ENCODE data around the gene CFAP69. TPM values are rescaled to one million over a fixed set of nuclear protein-coding genes. Genes with fewer than 3 reads are reported as not detected.
A peak's percentile ranks its signal among the peaks of the same experiment; 100 is the strongest.
"Not testable (repeated sequence)": the region's sequence is repeated elsewhere in the genome, so short reads cannot be mapped to it uniquely, and the experiment has no call there.

The CFAP69 gene
- total RNA-seq, 1 donor = 5.4 TPM

- peak overlapping the region; percentile 100 for H2AFZ ChIP-seq (ENCODE audit: low read length)
- peak overlapping the region; percentile 99 for H3K4me2 ChIP-seq (ENCODE audit: insufficient read depth, low read length)
- no peaks in the 10 kb centered on the region for H3K36me3 ChIP-seq (ENCODE audit: insufficient read depth, low read length)
- peaks cover 9% of the 10 kb centered on the region for H3K4me1 ChIP-seq (ENCODE audit: insufficient read depth, low read length)
- no peak for DNase-seq (ENCODE audit: insufficient read length, low spot score, missing footprints)
- TF ChIP-seq, protein P1, sequence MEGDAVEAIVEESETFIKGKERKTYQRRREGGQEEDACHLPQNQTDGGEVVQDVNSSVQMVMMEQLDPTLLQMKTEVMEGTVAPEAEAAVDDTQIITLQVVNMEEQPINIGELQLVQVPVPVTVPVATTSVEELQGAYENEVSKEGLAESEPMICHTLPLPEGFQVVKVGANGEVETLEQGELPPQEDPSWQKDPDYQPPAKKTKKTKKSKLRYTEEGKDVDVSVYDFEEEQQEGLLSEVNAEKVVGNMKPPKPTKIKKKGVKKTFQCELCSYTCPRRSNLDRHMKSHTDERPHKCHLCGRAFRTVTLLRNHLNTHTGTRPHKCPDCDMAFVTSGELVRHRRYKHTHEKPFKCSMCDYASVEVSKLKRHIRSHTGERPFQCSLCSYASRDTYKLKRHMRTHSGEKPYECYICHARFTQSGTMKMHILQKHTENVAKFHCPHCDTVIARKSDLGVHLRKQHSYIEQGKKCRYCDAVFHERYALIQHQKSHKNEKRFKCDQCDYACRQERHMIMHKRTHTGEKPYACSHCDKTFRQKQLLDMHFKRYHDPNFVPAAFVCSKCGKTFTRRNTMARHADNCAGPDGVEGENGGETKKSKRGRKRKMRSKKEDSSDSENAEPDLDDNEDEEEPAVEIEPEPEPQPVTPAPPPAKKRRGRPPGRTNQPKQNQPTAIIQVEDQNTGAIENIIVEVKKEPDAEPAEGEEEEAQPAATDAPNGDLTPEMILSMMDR (IDR thresholded peaks at IDR 0.05; ENCODE audit: extremely low read depth, low read depth, low read length) = no peak
- H3K79me2 ChIP-seq (ENCODE audit: insufficient read depth, low read length) = peaks cover 43% of the 10 kb centered on the region
- H3K9me3 ChIP-seq (ENCODE audit: low read depth, low read length) = no peaks in the 10 kb centered on the region
- H3K4me3 ChIP-seq (ENCODE audit: insufficient read depth, low read length) = peak overlapping the region; percentile 91
- no peaks in the 10 kb centered on the region for H3K27me3 ChIP-seq (ENCODE audit: insufficient read depth, low read length)
- peak overlapping the region; percentile 96 for H3K27ac ChIP-seq (ENCODE audit: low read depth, low read length)
- no peaks in the 10 kb centered on the region for H4K20me1 ChIP-seq (ENCODE audit: insufficient read depth, low read length)
Observed at GRCh38 chr7:90345595-90346335, 100.8 kb downstream of the CFAP69 start.

- no peaks in the 10 kb centered on the region for H3K36me3 ChIP-seq (ENCODE audit: insufficient read depth, low read length)
- peaks cover 9% of the 10 kb centered on the region for H3K4me1 ChIP-seq (ENCODE audit: insufficient read depth, low read length)
- peak within 1 kb of the TSS; percentile 99 for H3K4me2 ChIP-seq (ENCODE audit: insufficient read depth, low read length)
- no peaks in the 10 kb centered on the region for H4K20me1 ChIP-seq (ENCODE audit: insufficient read depth, low read length)
- TF ChIP-seq, protein P1 (IDR thresholded peaks at IDR 0.05; ENCODE audit: extremely low read depth, low read depth, low read length) = peak; percentile 71
- peaks cover 49% of the 10 kb centered on the region for H3K79me2 ChIP-seq (ENCODE audit: insufficient read depth, low read length)
- peak within 1 kb of the TSS; percentile 91 for H3K4me3 ChIP-seq (ENCODE audit: insufficient read depth, low read length)
- peak within 1 kb of the TSS; percentile 96 for H3K27ac ChIP-seq (ENCODE audit: low read depth, low read length)
- H3K9me3 ChIP-seq (ENCODE audit: low read depth, low read length) = no peaks in the 10 kb centered on the region
- H2AFZ ChIP-seq (ENCODE audit: low read length) = peak within 1 kb of the TSS; percentile 100
- no peaks in the 10 kb centered on the region for H3K27me3 ChIP-seq (ENCODE audit: insufficient read depth, low read length)
- peak; percentile 95 for DNase-seq (ENCODE audit: insufficient read length, low spot score, missing footprints)
Observed at GRCh38 chr7:90346336-90347125, 101.6 kb downstream of the CFAP69 start, which contains the start of gene GTPBP10. Gene GTPBP10, plus strand, starts transcription at chr7:90346716. Its CDS starts 26 bp downstream, at chr7:90346742.

GRCh38 chr7:90347759-90348158 is 102.8 kb downstream of the CFAP69 start:
- H4K20me1 ChIP-seq (ENCODE audit: insufficient read depth, low read length) = no peaks in the 10 kb centered on the region
- peak overlapping the region; percentile 99 for H3K4me2 ChIP-seq (ENCODE audit: insufficient read depth, low read length)
- no peaks in the 10 kb centered on the region for H3K36me3 ChIP-seq (ENCODE audit: insufficient read depth, low read length)
- H3K4me3 ChIP-seq (ENCODE audit: insufficient read depth, low read length) = peak overlapping the region; percentile 91
- no peaks in the 10 kb centered on the region for H3K27me3 ChIP-seq (ENCODE audit: insufficient read depth, low read length)
- DNase-seq (ENCODE audit: insufficient read length, low spot score, missing footprints) = no peak
- H3K4me1 ChIP-seq (ENCODE audit: insufficient read depth, low read length) = peaks cover 9% of the 10 kb centered on the region
- H3K27ac ChIP-seq (ENCODE audit: low read depth, low read length) = no peak overlapping the region
- H2AFZ ChIP-seq (ENCODE audit: low read length) = no peak overlapping the region
- no peaks in the 10 kb centered on the region for H3K9me3 ChIP-seq (ENCODE audit: low read depth, low read length)
- H3K79me2 ChIP-seq (ENCODE audit: insufficient read depth, low read length) = peaks cover 57% of the 10 kb centered on the region
- TF ChIP-seq, protein P1 (IDR thresholded peaks at IDR 0.05; ENCODE audit: extremely low read depth, low read depth, low read length) = no peak

DNA sequence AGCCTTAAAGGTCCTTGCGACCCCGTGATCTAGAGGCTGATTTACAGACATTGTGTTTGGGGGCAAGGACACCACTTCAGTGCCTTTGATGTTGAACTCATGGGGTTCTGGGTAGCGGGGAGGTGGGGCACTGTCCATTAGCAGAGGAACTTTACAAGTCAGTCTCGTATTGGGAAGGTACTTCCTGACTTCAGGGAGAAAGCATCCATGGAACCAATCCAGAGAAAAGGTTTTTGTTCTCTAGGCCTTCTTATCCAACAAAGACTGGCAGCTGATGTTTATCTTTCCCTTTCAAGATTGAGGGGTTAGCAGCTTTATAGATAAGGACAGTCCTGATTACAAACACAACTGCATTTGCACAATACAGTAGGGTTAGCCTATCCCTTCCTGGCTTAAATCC is 104.3 kb downstream of the CFAP69 start:
- Histone ChIP-seq H3K27me3 (ENCODE audit: insufficient read depth, low read length) (no peaks in the 10 kb centered on the region), H2AFZ (ENCODE audit: low read length) (no peak overlapping the region), H3K79me2 (ENCODE audit: insufficient read depth, low read length) (peaks cover 65% of the 10 kb centered on the region)

DNA sequence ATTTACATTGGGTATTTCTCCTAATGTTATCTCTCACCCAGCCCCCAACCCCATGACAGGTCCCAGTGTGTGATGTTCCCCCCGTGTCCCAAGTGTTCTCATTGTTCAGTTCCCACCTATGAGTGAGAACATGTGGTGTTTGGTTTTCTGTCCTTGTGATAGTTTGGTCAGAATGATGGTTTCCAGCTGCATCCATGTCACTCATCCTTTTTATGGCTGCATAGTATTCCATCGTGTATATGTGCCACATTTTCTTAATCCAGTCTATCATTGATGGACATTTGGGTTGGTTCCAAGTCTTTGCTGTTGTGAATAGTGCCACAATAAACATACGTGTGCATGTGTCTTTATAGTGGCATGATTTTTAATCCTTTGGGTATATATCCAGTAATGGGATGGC is 105.1 kb downstream of the CFAP69 start:
- H3K27ac ChIP-seq (ENCODE audit: low read depth, low read length); H3K4me1 ChIP-seq (ENCODE audit: insufficient read depth, low read length); H2AFZ ChIP-seq (ENCODE audit: low read length); H3K9me3 ChIP-seq (ENCODE audit: low read depth, low read length); H3K27me3 ChIP-seq (ENCODE audit: insufficient read depth, low read length); H3K4me2 ChIP-seq (ENCODE audit: insufficient read depth, low read length); H3K4me3 ChIP-seq (ENCODE audit: insufficient read depth, low read length); DNase-seq (ENCODE audit: insufficient read length, low spot score, missing footprints); H3K36me3 ChIP-seq (ENCODE audit: insufficient read depth, low read length); H4K20me1 ChIP-seq (ENCODE audit: insufficient read depth, low read length): not testable (repeated sequence)
- H3K79me2 ChIP-seq (ENCODE audit: insufficient read depth, low read length) = peaks cover 65% of the 10 kb centered on the region

More for the DNA sequence above, 104.3 kb downstream of the CFAP69 start:
- Histone ChIP-seq H3K27ac (ENCODE audit: low read depth, low read length) (no peak overlapping the region), H3K36me3 (ENCODE audit: insufficient read depth, low read length) (no peaks in the 10 kb centered on the region), H4K20me1 (ENCODE audit: insufficient read depth, low read length) (no peaks in the 10 kb centered on the region), H3K4me1 (ENCODE audit: insufficient read depth, low read length) (peaks cover 9% of the 10 kb centered on the region), H3K4me2 (ENCODE audit: insufficient read depth, low read length) (no peak overlapping the region), H3K9me3 (ENCODE audit: low read depth, low read length) (no peaks in the 10 kb centered on the region), H3K4me3 (ENCODE audit: insufficient read depth, low read length) (no peak overlapping the region)
- no peak for DNase-seq (ENCODE audit: insufficient read length, low spot score, missing footprints)
- TF ChIP-seq, protein P1 (IDR thresholded peaks at IDR 0.05; ENCODE audit: extremely low read depth, low read depth, low read length) = no peak
